ENCODE data around the gene RRM2.
"Not testable (repeated sequence)": the region's sequence is repeated elsewhere in the genome, so short reads cannot be mapped to it uniquely, and the experiment has no call there.

Gene RRM2

GRCh38 chr2:10094271-10094814, 28.2 kb upstream of the RRM2 start:
- TF ChIP-seq ZFX (IDR thresholded peaks at IDR 0.05) = no peak
- no peak overlapping the region for H3K27ac ChIP-seq

- TF ChIP-seq ZFX (IDR thresholded peaks at IDR 0.05) = no peak
- no peak for TF ChIP-seq CTCF (conservative IDR thresholded peaks at IDR 0.05)
- no peak overlapping the region for H3K27ac ChIP-seq
Observed at GRCh38 chr2:10095175-10095574, 27.4 kb upstream of the RRM2 start.

- TF ChIP-seq ZFX (IDR thresholded peaks at IDR 0.05) (no peak), CTCF (conservative IDR thresholded peaks at IDR 0.05) (no peak)
- no peak overlapping the region for H3K27ac ChIP-seq
Observed at GRCh38 chr2:10096641-10097040, 25.9 kb upstream of the RRM2 start.

GRCh38 chr2:10097352-10098148, 25.0 kb upstream of the RRM2 start:
- peak; percentile 96 for TF ChIP-seq CTCF (conservative IDR thresholded peaks at IDR 0.05)
- no peak for TF ChIP-seq ZFX (IDR thresholded peaks at IDR 0.05)
- no peak overlapping the region for H3K27ac ChIP-seq

GRCh38 chr2:10101491-10101890, 21.0 kb upstream of the RRM2 start:
- no peak overlapping the region for H3K27ac ChIP-seq
- no peak for TF ChIP-seq CTCF (conservative IDR thresholded peaks at IDR 0.05)
- TF ChIP-seq ZFX (IDR thresholded peaks at IDR 0.05) = no peak

GRCh38 chr2:10103179-10103578, 19.4 kb upstream of the RRM2 start:
- H3K27ac ChIP-seq = no peak overlapping the region
- TF ChIP-seq ZFX (IDR thresholded peaks at IDR 0.05) (no peak), CTCF (conservative IDR thresholded peaks at IDR 0.05) (no peak)

GRCh38 chr2:10104906-10105305, 17.6 kb upstream of the RRM2 start:
- H3K27ac ChIP-seq = not testable (repeated sequence)

- H3K27ac ChIP-seq = no peak overlapping the region
Observed at GRCh38 chr2:10109311-10109710, 13.2 kb upstream of the RRM2 start.

More at GRCh38 chr2:10109311-10109710, 13.2 kb upstream of the RRM2 start:
- TF ChIP-seq CTCF (conservative IDR thresholded peaks at IDR 0.05) (no peak), ZFX (IDR thresholded peaks at IDR 0.05) (no peak)

All from C4-2B (cell line).